GM18867 (cell line): ENCODE results near the gene SOS1.
A peak's percentile ranks its signal among the peaks of the same experiment; 100 is the strongest.
"Not testable (repeated sequence)": the region's sequence is repeated elsewhere in the genome, so short reads cannot be mapped to it uniquely, and the experiment has no call there.

Source experiments
- ATAC-seq: cut with Tn5 transposase; IDR thresholded peaks from one replicate; pipeline ENCODE4 v1.9.1; 2021; ENCODE audit warnings: mild to moderate bottlenecking, moderate library complexity; ENCODE audit not compliant: unreplicated experiment

Gene SOS1

DNA sequence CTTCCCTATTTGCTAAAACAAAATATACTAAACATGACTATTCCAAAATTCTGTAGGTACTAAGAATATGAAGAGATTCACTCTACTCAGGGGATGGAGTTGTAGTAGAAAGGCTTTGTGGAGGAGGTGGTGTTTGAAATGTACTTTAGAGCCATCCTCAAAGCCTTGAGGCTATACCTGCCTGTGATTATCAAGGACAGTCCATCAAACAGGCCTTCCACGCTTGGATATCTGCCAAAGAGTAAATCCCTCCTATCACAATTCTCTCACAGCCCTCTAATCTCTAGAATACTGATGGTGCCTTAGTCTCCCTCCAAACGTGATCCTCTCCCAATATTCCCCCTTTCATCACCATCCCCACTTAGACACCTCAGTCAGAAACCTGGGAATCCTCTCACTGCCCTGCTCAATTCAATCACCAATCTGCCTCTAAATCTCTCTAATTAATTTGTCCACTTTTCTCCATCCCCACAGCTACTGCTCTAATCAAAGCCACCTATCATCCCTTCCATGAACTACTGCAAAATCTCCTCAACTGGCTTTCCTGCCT is 13.1 kb downstream of the SOS1 start:
- ATAC-seq, result no peak

DNA sequence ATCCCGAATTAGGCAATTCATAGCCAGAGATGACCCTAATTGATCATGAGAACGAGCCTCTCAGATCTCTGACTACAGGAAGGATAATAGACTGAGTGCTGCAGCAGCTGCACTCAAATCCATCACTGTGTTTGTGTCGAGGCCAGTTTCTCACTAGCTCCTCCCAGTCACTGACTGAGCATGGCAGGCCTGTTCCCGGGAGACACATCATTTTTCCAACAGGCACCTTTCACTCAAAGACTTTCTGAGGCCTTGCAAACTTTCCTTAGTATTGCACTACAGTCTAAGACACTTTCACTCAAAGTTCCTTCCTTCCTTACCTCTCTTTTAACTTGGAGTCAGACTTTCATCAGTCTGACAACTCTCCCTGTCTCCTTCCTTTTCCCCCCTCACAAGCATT is 13.7 kb downstream of the SOS1 start:
- ATAC-seq, result no peak

DNA sequence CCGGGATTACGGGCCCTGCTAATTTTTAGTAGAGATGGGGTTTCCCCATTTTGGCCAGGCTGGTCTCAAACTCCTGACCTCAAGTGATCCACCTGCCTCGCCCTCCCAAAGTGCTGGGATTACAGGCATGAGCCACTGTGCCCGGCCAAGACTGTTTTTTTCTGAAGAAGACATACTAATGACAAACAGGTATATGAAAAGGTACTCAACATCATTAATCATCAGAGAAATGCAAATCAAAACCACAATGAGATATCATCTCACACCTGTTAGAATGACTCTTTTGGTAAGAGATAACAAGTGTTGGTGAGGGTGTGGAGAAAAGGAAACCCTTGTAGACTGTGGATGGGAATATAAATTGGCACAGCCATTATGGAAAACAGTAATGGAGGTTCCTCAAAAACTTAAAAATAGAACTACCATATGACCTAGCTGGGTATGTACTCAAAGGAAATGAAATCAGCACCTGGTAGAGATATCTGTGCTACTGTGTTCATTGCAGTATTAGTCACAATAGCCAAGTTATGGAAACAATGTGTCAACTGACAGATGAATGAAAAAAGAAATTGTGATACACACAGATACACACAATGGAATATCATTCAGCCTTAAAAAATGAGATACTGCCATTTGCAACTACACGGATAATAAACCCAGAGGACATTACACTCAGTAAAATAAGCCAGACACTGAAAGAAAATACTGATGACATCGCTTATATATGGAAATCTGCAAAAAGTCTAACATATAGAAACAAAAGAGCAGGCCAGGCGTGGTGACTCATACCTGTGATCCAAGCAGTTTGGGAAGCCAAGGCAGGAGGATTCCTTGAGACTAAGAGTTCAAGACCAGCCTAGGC is 20.8 kb downstream of the SOS1 start:
- ATAC-seq, result peak; percentile 74

DNA sequence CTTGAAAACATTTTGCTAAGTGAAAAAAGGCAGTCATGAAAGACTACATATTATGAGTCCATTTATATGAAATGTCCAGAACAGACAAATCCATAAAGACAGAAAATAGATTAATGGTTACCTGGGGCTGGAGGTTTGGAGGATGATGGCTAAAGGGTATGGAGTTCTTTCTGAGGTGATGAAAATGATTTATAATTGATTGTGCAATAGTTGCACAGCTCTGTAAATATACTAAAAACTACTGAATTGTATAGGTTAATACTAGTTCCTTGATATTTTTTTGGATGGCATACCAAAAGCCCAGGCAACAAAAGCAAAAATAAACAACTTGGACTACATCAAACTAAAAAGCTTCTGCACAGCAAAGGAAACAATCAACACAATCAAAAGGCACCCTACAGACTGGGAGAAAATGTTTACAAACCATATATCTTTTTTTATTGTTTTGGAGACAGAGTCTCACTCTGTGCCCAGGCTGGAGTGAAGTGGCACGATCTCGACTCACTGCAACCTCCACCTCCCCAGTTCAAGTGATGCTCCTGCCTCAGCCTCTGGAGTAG is 21.5 kb downstream of the SOS1 start:
- no peak for ATAC-seq

DNA sequence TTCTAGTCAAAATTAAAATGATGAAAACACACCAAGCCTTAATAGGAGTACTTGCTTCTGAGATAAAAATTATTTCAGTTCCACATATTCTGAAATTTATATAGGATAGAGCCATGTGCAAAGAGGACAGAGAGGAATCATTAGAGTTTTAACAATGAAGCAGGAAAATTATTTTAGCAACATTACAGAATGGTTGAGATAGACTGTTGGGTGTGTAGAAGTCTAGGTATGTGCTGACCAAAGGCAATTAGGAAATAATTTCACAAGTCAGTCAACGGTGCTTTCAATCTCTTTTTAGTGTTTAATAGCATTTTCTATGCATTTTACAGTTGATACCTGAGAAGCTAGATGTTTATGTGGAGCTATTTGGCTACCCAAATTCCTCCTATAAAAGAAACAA is 25.2 kb downstream of the SOS1 start:
- no peak for ATAC-seq

DNA sequence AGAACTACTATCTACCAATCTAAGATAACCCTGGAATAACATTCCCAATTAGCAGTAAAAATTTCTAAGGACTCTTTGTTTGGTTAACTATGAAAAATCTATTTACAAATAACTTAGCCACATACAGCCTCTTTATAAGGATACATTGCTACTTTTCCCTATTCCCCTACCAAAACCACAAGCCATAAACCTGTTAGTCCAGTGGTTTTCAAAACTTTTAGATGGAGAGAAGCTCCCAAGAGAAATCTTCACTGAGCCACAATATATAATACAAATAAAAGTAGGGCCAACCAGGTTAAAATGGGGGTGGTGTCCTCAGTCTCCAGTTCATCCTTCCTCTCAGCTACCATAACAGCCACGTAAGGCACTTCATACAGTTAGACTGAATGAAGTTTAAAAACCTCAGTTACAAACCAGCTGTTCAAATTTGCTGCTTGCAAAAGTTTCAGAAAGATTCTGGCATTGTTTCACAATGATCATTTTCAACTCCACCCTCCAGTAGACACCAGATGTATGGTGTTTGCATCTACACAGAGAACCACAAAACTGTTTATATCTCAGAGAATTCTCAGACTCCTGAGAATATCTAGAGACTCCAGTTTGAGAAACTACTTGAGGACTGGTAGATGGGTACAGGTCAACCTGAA is 26.0 kb downstream of the SOS1 start:
- ATAC-seq, result peak; percentile 83

DNA sequence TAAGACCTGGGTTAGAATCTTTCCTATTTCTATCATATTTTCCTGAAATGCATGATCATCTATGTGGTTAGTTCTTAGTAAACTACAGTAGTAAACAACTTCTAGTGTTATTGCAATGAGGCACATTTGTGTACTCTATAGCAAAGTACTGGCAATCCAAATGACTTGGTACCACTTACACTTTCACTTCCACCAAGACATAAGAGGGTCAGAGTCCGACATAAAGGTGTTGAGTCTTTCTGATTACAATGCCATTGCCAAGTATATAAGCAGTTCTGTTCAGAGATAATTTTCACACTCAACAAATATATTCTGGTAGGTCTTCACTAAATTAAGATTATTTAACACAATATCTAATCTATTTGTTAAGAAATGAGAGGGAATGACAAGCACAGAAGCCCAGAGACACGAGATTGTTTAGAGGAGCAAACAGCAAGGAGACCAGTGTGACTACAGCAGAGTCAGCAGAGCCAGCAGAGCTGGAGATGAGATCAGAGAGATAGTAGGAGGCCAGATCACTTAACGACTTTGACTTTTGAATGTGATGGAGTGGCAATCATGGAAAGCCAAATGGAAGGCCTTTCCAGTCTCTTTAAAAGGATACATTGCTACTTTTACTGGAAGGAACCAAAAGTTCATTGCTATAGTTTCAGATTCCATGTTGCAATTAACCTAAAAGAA is 27.5 kb downstream of the SOS1 start:
- peak; percentile 44 for ATAC-seq

DNA sequence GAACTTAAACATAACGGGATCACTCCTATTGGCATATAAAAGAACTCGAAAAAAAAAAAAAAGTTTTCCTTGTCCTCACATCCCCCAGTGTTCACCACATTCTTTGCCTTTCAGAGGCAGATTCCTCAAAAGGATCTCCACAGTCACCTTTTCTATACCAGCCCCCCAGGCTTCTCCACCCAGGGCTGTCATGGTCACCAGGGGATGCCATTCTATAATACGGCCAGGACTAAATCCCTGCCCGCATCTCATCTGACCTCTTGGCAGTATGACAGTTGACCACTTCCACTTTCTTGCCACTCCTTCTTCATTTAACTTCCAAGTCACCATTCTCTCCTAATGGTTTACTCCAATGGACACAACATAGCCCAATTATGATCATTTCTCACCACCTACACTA is 29.3 kb downstream of the SOS1 start:
- no peak for ATAC-seq

DNA sequence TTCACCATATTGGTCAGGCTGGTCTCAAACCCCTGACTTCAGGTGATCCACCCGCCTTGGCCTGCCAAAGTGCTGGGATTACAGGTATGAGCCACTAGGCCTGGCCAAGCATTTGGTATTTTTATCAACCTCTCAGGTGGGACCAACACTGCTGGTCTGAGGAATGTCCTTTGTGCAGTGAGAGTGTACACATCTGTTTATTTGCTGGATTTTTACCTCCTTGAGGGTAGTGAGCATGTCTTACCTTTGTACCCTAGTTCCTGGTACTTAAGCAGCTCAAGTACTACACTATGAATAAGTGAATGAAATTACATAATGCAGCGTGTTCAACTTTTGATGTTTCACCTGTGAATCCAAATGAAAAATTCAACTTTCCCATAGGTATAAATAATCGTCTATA is 29.8 kb downstream of the SOS1 start:
- ATAC-seq, result no peak

DNA sequence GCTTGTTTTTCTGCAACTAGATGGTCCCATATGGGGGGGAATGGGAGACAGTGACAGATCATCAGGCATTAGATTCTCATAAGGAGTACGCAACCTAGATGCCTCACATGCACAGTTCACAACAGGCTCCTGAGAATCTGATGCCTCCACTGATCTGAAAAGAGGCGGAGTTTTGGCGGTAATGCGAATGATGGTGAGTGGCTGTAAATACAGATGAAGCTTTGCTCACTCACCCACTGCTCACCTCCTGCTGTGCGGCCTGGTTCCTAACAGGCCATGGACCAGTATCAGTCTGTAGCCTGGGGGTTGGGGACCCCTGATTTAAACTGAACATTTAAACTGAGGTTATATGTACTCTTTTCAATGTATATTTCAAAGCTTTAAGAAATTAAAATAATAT is 40.7 kb downstream of the SOS1 start:
- ATAC-seq, result no peak

DNA sequence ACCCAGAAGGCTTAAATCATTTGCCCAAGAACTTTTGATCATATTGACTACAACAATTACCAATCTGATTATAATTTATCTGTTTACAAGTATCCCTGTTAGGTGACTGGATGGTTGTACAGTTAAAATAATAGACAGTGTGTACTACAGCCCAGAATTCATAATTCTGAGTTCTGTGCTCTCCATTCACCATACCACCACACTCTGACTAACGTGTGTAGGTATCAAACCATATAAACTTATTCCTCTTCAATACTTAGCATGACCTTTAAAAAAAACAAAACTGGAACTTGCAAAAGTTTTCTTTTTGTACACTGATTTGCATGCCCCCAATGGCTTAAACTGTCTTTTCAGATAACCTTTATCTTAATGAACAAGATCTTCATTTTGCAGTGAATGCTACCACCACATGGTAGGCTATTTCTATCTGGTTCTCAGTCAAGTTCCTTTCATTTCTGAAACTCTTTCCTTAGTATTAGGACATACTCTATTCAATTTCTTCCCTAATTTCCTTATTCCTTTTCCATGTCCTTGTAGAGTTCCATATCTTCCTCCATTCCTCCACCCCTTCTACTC is 50.9 kb downstream of the SOS1 start:
- no peak for ATAC-seq

DNA sequence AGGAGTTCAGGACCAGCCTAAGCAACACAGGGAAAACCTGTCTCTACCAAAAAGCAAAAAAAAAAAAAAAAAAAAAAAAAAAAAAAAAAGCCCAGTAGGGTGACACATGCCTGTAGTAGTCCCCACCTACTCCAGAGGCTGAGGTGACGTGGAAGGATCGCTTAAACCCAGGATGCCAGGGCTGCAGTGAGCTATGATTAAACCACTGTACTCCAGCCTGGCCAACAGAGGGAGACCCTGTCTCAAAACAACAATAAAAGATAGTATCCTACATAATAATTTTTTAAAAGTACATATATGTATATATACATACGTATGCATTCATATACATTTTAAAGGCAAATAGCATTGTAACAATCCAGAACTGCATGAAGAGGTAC is 51.7 kb downstream of the SOS1 start:
- no peak for ATAC-seq

DNA sequence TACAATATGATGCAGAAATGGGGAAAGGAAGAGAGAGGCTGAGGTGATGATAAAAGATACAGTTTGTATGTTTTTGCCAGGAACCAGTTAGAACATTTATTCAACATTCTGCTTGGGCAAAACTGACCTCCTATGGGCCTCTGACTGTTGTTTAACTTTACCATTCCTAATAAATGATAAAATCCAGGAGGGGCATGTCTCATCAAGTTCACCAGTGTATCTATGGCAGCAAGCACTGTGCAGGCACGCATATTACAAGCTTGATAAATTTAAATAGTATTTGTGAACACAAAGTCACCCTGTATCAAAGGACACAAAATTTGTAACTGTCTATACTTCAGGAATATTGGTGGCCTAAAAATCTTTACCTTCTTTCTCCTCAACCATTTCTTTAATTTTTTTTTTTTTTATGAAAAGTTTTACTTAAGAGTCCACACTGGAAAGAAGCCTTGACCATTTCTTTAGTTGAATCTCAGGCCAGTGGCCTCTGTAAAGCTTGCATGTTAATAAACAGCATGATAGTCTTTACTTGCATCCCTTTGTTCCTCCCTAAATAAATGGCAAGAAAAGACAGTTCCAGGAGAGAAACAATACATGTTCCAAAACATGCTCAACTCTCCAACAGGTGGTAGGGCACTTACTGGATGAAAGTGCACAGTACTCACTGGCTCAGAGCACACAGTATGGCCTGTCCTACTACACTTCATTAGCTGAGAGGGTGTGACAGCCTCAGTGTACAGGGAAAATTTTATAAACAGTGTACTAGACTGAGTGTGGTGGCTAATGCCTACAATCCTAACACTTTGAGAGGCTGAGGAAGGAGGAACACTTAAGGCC is 52.3 kb downstream of the SOS1 start:
- no peak for ATAC-seq

DNA sequence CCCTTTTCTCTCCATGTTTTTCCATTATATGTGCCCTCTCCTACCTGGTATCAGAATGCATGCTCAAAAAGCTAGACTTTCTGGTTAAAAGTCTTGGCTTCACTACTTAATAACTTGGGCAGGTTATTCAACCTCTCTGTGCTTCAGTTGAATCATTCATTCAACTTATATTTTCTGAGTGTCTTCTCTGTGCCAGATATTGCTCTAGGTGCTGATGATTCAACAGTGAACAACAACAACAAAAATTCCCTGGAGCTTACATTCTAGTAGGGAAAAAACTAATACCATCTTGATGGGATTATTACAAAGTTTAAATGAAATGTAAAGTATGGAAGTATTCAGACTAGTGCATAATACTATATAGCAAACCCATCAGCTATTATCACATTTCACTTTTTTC is 55.2 kb downstream of the SOS1 start:
- no peak for ATAC-seq

DNA sequence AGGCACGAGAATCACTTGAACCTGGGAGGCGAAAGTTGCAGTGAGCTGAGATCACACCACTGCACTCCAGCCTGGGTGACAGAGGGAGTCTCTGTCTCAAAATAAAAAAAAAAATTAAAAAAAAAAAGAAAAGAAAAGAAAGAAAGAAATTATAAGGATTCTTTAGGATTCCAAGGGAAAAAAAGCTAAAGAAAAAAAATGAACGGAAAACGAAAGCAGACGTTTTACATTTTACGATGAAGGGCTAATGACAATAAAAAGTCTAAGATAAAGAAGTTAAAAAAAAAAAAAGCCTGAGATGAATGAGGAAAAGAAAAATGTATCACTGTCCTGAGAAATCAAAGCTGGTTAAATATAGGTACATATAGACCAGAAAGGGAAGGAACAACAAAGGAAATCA is 58.5 kb downstream of the SOS1 start:
- no peak for ATAC-seq

DNA sequence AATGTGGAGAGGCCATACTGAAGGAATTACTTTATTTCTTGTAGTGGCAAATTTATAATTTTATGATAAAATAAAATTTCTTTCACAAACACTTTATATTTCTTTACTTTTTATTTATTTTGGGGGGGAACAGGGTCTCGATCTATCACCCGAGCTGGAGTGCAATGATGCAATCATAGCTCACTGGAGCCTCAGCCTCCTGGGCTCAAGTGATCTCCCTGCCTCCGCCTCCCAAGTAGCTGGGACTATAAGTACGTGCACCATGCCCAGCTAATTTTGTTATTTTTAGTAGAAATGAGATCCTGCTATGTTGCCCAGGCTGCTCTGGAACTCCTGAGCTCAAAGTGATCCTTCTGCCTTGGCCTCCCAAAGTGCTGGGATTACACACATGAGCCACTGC is 59.6 kb downstream of the SOS1 start:
- no peak for ATAC-seq

DNA sequence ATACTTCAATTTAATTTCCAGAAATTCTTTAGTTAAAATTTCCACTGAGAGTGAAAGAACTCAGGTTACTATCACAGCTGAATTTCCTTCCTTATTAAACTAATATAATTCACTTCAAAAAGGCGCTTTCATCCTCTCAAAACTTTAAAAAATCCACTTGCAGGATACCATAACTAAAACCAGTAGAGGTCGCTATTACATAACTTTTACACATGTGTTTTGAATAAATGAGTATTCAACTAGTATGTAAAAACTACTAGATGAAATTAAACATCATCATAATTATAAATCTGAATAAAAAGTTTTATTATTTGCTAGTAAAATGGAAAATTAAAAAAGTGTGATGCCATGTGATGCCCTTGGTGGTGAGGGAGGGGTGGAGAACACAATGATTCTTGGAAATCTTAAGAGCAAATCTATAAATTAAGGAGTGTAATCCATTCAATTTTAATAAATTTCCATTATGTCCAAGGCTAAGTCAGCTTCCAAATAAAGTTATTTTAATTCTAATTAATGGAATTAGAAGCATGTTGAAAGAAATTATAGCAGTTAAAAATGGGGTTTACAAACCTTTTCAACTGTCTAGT is 61.4 kb downstream of the SOS1 start:
- no peak for ATAC-seq

DNA sequence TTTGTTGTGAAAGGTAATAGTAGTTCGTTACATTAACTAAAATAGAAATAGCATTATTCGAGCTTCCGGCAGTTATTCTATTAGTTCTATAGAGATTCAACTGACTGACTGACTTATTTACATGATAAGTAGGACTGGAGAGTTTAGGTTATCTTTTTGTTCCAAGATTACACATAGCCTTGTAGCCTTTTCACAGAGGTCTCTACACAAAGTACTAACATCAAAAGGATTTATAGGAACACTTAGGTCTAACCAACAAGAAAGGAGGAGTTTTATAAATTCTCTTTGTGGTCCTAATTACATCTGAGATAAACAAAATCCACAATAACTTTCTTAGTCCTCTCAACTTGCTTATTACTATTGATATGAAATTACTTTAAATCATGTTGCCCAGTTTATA is 62.8 kb downstream of the SOS1 start:
- ATAC-seq, result no peak

DNA sequence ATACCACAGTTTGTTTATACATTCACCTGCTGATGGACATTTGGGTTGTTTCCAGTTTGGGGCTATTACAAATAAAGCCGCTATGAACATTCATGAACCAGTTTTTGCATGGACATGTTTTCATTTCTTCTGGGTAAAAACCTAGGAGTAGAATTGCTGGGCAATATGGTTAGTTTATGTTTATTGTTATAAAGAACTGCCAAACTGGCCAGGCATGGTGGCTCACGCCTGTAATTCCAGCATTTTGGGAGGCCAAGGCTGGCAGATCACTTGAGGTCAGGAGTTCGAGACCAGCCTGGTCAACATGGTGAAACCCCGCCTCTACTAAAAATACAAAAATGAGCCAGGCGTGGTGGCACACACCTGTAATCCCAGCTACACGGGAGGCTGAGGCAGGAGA is 68.2 kb downstream of the SOS1 start:
- ATAC-seq, result not testable (repeated sequence)

DNA sequence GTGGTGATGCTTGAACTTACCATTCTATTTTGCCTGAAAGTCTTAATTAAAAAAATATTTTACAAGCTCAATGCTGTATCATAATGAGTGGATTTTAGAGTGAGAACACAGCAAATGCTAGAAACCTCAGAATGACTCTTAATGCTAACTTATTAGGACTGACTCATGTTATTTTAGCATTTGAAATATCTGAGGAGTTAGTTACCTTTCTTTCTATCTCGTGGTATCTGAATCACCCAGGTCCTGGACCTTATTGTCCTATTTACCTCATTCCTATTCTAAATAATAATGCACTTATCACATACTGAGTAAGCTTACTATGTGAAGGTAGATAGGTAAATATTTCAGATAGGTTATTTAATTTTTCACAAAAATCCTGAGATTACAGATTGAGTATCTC is 70.7 kb downstream of the SOS1 start:
- no peak for ATAC-seq
